Endothelial cell of umbilical vein (primary cell): Measurements from ENCODE around the gene UPB1. TPM values are rescaled to one million over a fixed set of nuclear protein-coding genes. Genes with fewer than 3 reads are reported as not detected.

Experiments
- BruUV-seq: library from RNA; stranded (reverse); fragments of 400-500 nt; replicated peaks from 2 replicates; lab custom pipeline; 2021; lab: Mats Ljungman, UMichigan
- CTCF ChIA-PET: fragments of 300-600, 350-600 bp; sonication (Branson Sonifier 250); formaldehyde crosslinking; loops from one replicate; lab custom pipeline; 2021; ENCODE audit warnings: antibody characterized with exemption, inconsistent platforms; lab: Charles Lee
- POLR2A ChIA-PET: fragments of 300-600, 350-600 bp; sonication (Branson Sonifier 250); formaldehyde crosslinking; loops from one replicate; lab custom pipeline; 2021; ENCODE audit warnings: antibody characterized with exemption, inconsistent platforms; lab: Charles Lee
- DNase-seq: peaks from one replicate; pipeline ENCODE4 v3.0.0-alpha.2; 2011; ENCODE audit warnings: low read depth, low spot score
- FAIRE-seq: peaks from 2 replicates; lab custom pipeline; 2011; peaks lifted over from hg19 to GRCh38; lab: Jason Lieb, UNC
- H2AFZ ChIP-seq: 2 replicates; pipeline ENCODE4 v1.6.0; 2012; ENCODE audit warnings: low read depth, low read length, control low read depth, inconsistent platforms
- H3K27ac ChIP-seq: 2 replicates; pipeline ENCODE4 v1.5.1; 2011; ENCODE audit warnings: low read depth, mild to moderate bottlenecking, control low read depth, low read length, moderate library complexity; ENCODE audit not compliant: insufficient read depth
- H3K27me3 ChIP-seq, 2 experiments: 2 replicates each; pipeline versions ENCODE4 v1.6.0 to v1.6.1; 2011; ENCODE audit warnings: low read length in 2 of 2, mixed read lengths in 1 of 2; ENCODE audit not compliant: control insufficient read depth in 2 of 2, insufficient read depth in 2 of 2
- H3K36me3 ChIP-seq, 2 experiments: 2 replicates in 1 of 2; 3 replicates in 1 of 2; pipeline ENCODE4 v1.5.1; 2011; ENCODE audit warnings: low read length in 2 of 2, mild to moderate bottlenecking in 1 of 2, moderate library complexity in 1 of 2; ENCODE audit not compliant: control insufficient read depth in 2 of 2, insufficient read depth in 2 of 2; ENCODE audit errors: extremely low read depth in 1 of 2
- H3K4me1 ChIP-seq: 3 replicates; pipeline ENCODE4 v1.5.1; 2011; ENCODE audit warnings: mild to moderate bottlenecking, low read length; ENCODE audit not compliant: control insufficient read depth, insufficient read depth; ENCODE audit errors: extremely low read depth
- H3K4me2 ChIP-seq: 2 replicates; pipeline ENCODE4 v1.6.1; 2011; ENCODE audit warnings: low read length, control low read depth, mixed read lengths; ENCODE audit not compliant: insufficient read depth
- H3K4me3 ChIP-seq, 3 experiments: fragments of 200-600 bp in 1 of 3; sonication (generic), shearing (Covaris generic) in 1 of 3; replicated peaks in 1 of 3; 2 replicates each; pipeline ENCODE4 v1.5.1; 2011 to 2016; ENCODE audit warnings: control low read depth in 3 of 3, low read length in 3 of 3, mild to moderate bottlenecking in 2 of 3, inconsistent platforms in 1 of 3, low read depth in 1 of 3, moderate library complexity in 1 of 3; ENCODE audit not compliant: insufficient read depth in 1 of 3
- H3K79me2 ChIP-seq: 2 replicates; pipeline ENCODE4 v1.6.0; 2012; ENCODE audit warnings: low read length, inconsistent platforms; ENCODE audit not compliant: control insufficient read depth, insufficient read depth
- H3K9ac ChIP-seq: replicated peaks from 2 replicates; pipeline ENCODE3; 2011; ENCODE audit warnings: low read length, control low read depth; ENCODE audit not compliant: insufficient read depth; ENCODE audit errors: extremely low read depth
- H3K9me1 ChIP-seq: replicated peaks from 3 replicates; pipeline ENCODE4 v1.6.0; 2011; ENCODE audit warnings: mild to moderate bottlenecking, low read length; ENCODE audit not compliant: control insufficient read depth, insufficient read depth; ENCODE audit errors: extremely low read depth
- H3K9me3 ChIP-seq: replicated peaks from 2 replicates; pipeline ENCODE4 v1.5.1; 2012; ENCODE audit warnings: low read length, inconsistent platforms; ENCODE audit not compliant: control insufficient read depth, insufficient read depth
- H4K20me1 ChIP-seq: replicated peaks from 2 replicates; pipeline ENCODE3; 2011; ENCODE audit warnings: mild to moderate bottlenecking, low read length; ENCODE audit not compliant: control insufficient read depth, insufficient read depth; ENCODE audit errors: extremely low read depth
- CTCF ChIP-seq, 2 donors: IDR thresholded peaks; 1 replicate in 1 of 2; 2 replicates in 1 of 2; pipeline ENCODE4 v1.5.1; 2011; ENCODE audit warnings: low read length in 2 of 2, mild to moderate bottlenecking in 2 of 2, moderate library complexity in 2 of 2, control low read depth in 1 of 2, inconsistent platforms in 1 of 2, low read depth in 1 of 2; ENCODE audit not compliant: insufficient read depth in 1 of 2; ENCODE audit errors: extremely low read depth in 1 of 2
- EZH2 ChIP-seq: IDR thresholded peaks from 2 replicates; pipeline ENCODE4 v1.6.1; 2012; ENCODE audit warnings: borderline replicate concordance, low read depth, mild to moderate bottlenecking, moderate library complexity, low read length, inconsistent platforms; ENCODE audit not compliant: severe bottlenecking
- FOS ChIP-seq: IDR thresholded peaks from 2 replicates; pipeline ENCODE4 v1.6.1; 2011; ENCODE audit warnings: mild to moderate bottlenecking, low read length, moderate library complexity, borderline replicate concordance; ENCODE audit not compliant: insufficient read depth
- GATA2 ChIP-seq: IDR thresholded peaks from 2 replicates; pipeline ENCODE4 v1.7.0; 2011; ENCODE audit warnings: low read depth, mild to moderate bottlenecking, moderate library complexity, mixed read lengths, low read length; ENCODE audit not compliant: insufficient read length, insufficient read depth
- JUN ChIP-seq: IDR thresholded peaks from 2 replicates; pipeline ENCODE4 v1.6.1; 2011; ENCODE audit warnings: borderline replicate concordance, low read depth; ENCODE audit not compliant: insufficient read length, insufficient read depth
- MAX ChIP-seq: IDR thresholded peaks from 2 replicates; pipeline ENCODE4 v1.6.1; 2011; ENCODE audit not compliant: insufficient read depth, insufficient read length
- MYC ChIP-seq: IDR thresholded peaks from one replicate; pipeline ENCODE4 v1.6.1; 2011; ENCODE audit warnings: mild to moderate bottlenecking, low read depth, low read length
- POLR2A ChIP-seq: IDR thresholded peaks from 2 replicates; pipeline ENCODE4 v1.6.1; 2012; ENCODE audit warnings: low read depth, mild to moderate bottlenecking, control low read depth, low read length
- POLR2AphosphoS5 ChIP-seq: IDR thresholded peaks from 2 replicates; pipeline ENCODE4 v1.6.1; 2012; ENCODE audit warnings: low read depth, mild to moderate bottlenecking, control low read depth, low read length, moderate library complexity; ENCODE audit not compliant: insufficient read depth
- dilution Hi-C: fragments of 300-500 bp; cut with MboI; formaldehyde crosslinking; loops from one replicate; pipeline ENCODE4 v1.15.0; 2019; ENCODE audit warnings: low sequenced_read_pairs; ENCODE audit not compliant: extremely low pct_ligation_motif_present
- intact Hi-C: fragments of 100-400 bp; cut with micrococcal nuclease; formaldehyde crosslinking; loops from one replicate; pipeline ENCODE4 v1.10.0; 2022
- polyA plus RNA-seq, 4 experiments: library from polyadenylated mRNA; depleted of rRNA in 3 of 4; stranded (reverse) in 3 of 4; unstranded in 1 of 4; fragments of >200 nt; gene quantifications; 2 replicates each; pipeline versions ENCODE4 v1.2.1 to v1.2.3, GENCODE V29; 2011 to 2012; ENCODE audit warnings: missing spikeins in 1 of 4
- total RNA-seq: library from RNA; stranded (reverse); gene quantifications from 2 replicates; pipeline ENCODE4 v1.2.3, GENCODE V29; 2021

UPB1 gene
- total and polyA plus RNA-seq, 2 donors (not counting 3 experiments of a cell fraction or from before 2014, with no cell fraction given) = 0.30 to 0.80 TPM

- BruUV-seq = no TSS peak
- Histone ChIP-seq H3K9ac (no peak overlapping the region), H3K79me2 (no peaks in the 10 kb centered on the region), H3K27ac (no peak overlapping the region), H3K27me3 (no peaks in the 10 kb centered on the region), H3K4me1 (peaks cover 22% of the 10 kb centered on the region), H3K4me3 (no peak overlapping the region), H2AFZ (peak overlapping the region; percentile 7), H3K4me2 (no peak overlapping the region), H3K36me3 (no peaks in the 10 kb centered on the region), H3K9me1 (no peaks in the 10 kb centered on the region), H4K20me1 (no peaks in the 10 kb centered on the region), H3K9me3 (no peaks in the 10 kb centered on the region)
- DNase-seq (peak; percentile 89), FAIRE-seq (no peak)
- ChIA-PET CTCF (interaction anchor here (1.0 to 1.5 kb wide), 3 partner anchors 15 to 48 kb away, joined by 3 to 5 read pairs (median 4); no protein-coding TSS in a partner anchor), POLR2A (no interaction called here)
- no peak for TF ChIP-seq FOS
- no peak for TF ChIP-seq EZH2
- TF ChIP-seq MAX = no peak
- no peak for TF ChIP-seq CTCF (IDR thresholded peaks at IDR 0.05; ENCODE audit: extremely low read depth in 1 of 2, insufficient read depth in 1 of 2, low read depth in 1 of 2, low read length in 2 of 2)
- no peak for TF ChIP-seq POLR2AphosphoS5
- TF ChIP-seq GATA2 = no peak
- TF ChIP-seq POLR2A = no peak
- TF ChIP-seq MYC = no peak
- no peak for TF ChIP-seq JUN
- dilution Hi-C loops = no loop called here
- intact Hi-C loops = no loop called here
Measured at GRCh38 chr22:24471570-24471969, 23.6 kb upstream of the UPB1 start.
